SHP77 (cell line): ENCODE results near the gene CCNE1.

ENCODE experiments used
- DNase-seq, 2 experiments: peaks; one replicate each; lab custom pipeline; 2025; lab: John Stamatoyannopoulos, UW

The CCNE1 gene

GRCh38 chr19:29844891-29845573, 33.2 kb downstream of the CCNE1 start:
- DNase-seq = peak; percentile 78 to 94

- peak in 1 of 2 experiments; percentile 6 for DNase-seq
These were observed 33.9 kb downstream of the CCNE1 start for GRCh38 chr19:29845574-29846176.

- no peak for DNase-seq
These were observed 37.4 kb downstream of the CCNE1 start for GRCh38 chr19:29849208-29849607.

- DNase-seq = no peak
These were observed 38.7 kb downstream of the CCNE1 start for GRCh38 chr19:29850482-29850881.

- DNase-seq = no peak
These were observed 40.2 kb downstream of the CCNE1 start for GRCh38 chr19:29851769-29852521.

GRCh38 chr19:29854033-29854432, 42.2 kb downstream of the CCNE1 start:
- no peak for DNase-seq

GRCh38 chr19:29855087-29855486, 43.3 kb downstream of the CCNE1 start:
- DNase-seq = no peak

- DNase-seq = no peak
These were observed 44.1 kb downstream of the CCNE1 start for GRCh38 chr19:29855741-29856500.

GRCh38 chr19:29858000-29858596, 46.3 kb downstream of the CCNE1 start:
- DNase-seq = no peak

- no peak for DNase-seq
These were observed 46.8 kb downstream of the CCNE1 start for GRCh38 chr19:29858621-29859020.

- DNase-seq = no peak
These were observed 48.7 kb downstream of the CCNE1 start for GRCh38 chr19:29860492-29860891.

GRCh38 chr19:29861574-29861973, 49.8 kb downstream of the CCNE1 start:
- no peak for DNase-seq

- no peak for DNase-seq
These were observed 54.2 kb downstream of the CCNE1 start for GRCh38 chr19:29866011-29866410.

GRCh38 chr19:29867984-29868383, 56.2 kb downstream of the CCNE1 start:
- no peak for DNase-seq

GRCh38 chr19:29871143-29871542, 59.4 kb downstream of the CCNE1 start:
- DNase-seq = no peak

GRCh38 chr19:29872224-29872731, 60.5 kb downstream of the CCNE1 start:
- DNase-seq = no peak

GRCh38 chr19:29873024-29873800, 61.4 kb downstream of the CCNE1 start:
- peak in 1 of 2 experiments; percentile 18 for DNase-seq
